ENCODE measurements around the gene RGS9.
"Not testable (repeated sequence)": the region's sequence is repeated elsewhere in the genome, so short reads cannot be mapped to it uniquely, and the experiment has no call there.

Gene RGS9

DNA sequence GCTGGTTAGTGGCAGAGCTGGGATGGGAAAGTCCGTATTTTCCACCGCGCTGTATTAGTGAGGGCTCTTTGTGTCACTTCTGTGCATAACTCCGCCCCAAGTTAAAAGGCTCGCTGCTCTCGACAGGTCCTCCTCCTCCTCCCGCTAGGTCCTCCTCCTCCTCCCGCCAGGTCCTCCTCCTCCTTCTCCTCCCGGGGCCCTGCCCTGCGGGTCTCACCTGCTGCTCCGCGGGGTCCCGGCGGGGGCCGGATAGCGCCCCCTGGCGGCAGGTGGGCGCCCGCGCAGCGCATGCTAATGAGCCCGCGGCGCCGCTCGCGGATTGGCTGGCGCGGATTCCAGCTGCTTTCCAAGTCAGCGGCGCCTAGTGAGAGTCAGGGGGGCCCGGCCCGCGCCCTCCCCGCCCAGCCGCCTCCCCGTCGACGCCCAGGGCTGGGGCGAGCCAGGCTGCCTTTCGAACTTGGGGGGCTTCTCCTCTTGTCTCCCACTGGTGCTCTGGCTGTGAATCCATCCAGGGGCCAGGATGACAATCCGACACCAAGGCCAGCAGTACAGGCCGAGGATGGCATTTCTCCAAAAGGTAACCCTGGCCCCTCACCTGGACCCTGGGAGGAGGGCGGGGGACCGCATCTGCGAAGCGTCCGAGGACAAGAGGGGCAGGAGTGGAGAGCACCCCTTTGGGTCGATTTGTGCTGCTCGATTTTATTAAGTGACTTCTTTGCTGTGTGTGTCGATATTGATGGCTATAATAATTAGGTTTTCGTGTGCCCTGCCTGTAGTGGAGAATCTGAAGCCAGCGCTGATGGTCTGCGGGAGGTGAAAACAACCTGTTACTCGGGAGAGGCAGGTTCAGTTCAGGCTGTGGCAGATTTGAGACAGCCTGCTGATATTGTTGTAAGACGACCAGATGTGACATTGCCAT is at the start of gene RGS9:
RGS9 (plus strand) TSS at position 350 of the 919 bp plus-strand sequence; CDS start at position 521, 171 bp downstream.
- DNase-seq: peak; percentile 90

DNA sequence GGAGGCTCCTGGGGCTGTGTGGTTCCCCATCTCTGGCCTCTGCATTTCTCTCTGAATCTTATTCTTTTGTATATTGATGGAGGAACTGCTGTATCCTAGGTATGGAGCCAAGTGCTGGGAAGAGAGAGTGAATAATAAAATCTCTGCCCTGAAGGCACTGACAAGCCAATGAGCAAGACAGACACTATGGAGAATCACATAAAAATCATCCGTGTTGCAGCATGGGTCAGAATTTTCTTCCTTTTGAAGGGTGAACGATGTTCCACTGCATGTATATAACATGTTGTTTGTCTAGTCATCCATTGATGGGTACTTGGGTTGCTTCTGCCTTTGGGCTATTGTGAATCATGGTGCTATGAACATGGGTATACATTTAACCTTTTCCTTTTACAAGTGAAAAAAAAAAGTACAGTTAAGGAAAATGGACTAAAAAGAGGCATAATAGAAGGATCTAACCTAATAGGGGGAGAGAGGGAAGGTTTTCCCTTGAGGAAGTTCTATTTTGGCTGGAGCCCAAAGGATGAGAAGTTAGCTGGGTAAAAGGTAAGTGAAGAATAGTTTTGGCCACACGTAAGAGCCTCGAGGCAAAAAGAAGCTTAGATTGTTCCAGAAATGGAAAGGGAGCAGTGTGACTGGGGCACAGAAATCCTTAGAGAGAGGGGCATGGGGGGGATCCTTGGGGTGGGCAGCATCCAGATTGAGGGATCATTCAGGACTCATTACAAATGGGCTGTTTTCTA is 48.4 kb upstream of the RGS9 start:
- no peak for DNase-seq

DNA sequence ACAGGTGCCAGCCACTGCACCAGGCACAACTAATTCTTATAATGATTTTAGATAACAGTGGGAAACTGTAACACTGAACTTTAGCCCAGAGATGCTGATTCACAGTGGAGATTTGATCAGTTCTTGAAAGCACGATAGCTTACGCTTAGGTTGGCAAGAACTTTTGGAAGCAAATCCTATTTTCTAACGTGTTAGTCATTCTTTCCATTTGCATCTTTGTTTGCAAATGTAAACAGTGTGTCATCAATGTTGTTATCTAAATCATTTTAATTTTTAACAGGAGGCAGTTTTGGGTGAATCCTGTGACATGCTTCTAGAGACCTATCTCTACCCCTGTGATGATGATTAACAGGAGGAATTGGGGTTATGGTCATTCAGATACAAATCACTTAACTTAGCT is 44.9 kb upstream of the RGS9 start:
- no peak for DNase-seq

DNA sequence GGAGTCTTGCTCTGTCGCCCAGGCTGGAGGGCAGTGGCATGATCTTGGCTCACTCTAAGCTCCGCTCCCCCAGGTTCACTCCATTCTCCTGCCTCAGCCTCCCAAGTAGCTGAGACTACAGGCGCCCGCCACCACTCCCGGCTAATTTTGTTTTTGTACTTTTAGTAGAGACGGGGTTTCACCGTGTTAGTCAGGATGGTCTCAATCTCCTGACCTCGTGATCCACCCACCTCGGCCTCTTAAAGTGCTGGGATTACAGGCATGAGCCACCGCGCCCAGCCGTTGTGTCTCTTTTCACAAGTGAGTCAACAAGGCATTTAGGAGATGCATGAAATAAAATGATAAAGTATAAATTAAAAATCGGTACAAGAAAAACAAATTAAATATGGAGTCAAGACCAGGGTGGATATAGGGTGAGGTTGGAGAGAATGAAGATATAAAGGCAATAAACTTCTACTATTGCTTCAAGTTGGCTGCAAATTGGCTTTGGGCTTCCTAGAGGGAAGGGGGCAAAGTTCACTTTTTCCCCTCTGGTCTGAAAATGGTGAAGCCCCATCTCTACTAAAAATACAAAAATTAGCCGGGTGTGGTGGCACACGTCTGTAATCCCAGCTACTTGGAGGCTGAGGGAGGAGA is 44.3 kb upstream of the RGS9 start:
- DNase-seq: not testable (repeated sequence)

DNA sequence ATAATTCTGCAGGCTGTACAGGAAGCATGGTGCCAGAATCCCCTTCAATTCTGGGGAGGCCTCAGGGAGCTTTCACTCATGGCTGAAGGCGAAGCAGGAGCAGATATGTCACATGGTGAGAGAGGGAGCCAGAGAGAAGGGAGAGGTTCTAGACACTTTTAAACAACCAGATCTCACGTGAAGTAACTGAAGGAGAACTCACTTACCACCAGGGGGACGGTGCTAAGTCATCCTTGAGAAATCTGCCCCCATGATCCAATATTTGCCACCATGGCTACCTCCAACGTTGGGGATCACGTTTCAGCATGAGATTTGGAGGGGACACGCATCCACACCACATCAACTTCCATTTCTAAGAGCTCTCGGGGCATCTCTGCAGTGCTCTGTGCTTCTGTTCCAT is 43.2 kb upstream of the RGS9 start:
- no peak for DNase-seq

DNA sequence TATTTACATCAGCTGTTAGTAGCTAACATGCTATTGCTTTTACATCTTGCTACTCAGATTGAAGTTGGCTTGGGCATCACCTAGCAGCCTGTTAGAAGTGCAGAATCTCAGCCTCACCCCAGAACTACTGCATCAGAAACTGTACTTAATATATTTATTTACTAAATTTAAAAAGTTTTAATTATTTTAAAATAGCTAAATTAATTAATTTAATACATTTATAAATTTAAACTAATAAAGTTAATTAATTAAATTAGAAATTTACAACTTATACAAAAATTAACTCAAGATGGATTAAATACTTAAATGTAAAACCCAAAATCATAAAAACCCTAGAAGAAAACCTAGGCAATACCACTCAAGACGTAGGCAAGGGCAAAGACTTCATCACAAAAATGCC is 41.7 kb upstream of the RGS9 start:
- DNase-seq: no peak

DNA sequence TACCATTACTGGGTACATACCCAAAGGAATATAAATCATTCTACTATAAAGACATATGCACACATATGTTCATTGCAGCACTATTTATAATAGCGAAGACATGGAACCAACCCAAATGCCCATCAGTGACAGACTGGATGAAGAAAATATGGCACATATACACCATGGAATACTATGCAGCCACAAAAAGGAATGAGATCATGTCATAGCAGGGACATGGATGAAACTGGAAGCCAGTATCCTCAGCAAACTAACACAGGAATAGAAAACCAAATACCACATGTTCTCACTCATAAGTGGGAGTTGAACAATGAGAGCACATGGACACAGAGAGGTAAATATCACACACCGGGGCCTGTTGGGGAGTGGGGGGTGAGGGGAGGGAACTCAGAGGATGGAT is 40.8 kb upstream of the RGS9 start:
- not testable (repeated sequence) for DNase-seq

DNA sequence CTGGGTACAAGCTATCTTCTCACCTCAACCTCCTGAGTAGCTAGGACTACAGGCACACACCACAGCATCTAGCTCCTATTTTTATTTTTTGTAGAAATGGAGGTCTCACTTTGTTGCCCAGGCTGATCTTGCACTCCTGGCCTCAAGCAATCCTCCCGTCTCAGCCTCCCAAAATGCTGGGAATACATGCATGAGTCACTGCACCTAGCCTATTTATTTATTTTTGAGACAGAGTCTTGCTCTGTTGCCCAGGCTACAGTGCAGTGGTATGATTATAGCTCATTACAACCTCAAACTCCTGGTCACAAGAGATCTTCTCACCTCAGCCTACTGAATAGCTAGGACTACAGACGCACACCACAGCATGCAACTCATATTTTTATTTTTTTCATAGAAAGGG is 40.1 kb upstream of the RGS9 start:
- DNase-seq: no peak

DNA sequence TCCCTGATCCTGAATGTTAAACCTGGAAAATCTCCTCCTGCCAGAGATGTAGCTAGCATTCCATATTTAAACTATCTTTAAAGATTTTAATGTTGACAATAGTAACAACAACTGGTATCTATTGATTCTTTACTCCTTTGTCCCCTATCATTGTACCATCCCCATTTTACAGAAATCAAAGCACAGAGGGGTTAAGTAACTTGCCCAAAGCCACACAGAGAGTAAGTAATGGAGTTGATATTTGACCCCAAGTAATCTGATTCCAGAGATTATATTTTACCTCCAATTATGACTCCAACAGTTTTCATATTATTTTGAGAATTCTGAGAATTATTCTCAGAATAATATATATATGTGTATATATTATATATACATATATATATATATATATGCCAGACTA is 37.7 kb upstream of the RGS9 start:
- DNase-seq: no peak

DNA sequence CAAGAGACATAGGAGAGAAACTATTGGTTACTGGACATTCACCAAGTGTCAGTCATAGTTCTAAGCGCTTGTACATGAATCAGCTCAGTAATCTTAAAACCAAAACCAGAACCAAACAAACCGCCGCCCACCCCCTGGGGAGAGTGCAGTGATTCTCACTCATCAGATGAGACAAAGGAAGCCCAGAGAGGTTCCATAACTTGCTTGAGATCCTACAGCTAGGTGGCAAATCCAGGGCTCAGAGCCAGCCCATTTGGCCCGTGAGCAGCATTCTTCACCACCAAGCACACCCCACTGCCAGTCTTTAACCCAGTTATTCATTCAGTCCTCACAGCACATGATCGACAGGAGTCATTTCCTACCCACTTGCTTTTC is 37.2 kb upstream of the RGS9 start:
- DNase-seq: peak; percentile 54

DNA sequence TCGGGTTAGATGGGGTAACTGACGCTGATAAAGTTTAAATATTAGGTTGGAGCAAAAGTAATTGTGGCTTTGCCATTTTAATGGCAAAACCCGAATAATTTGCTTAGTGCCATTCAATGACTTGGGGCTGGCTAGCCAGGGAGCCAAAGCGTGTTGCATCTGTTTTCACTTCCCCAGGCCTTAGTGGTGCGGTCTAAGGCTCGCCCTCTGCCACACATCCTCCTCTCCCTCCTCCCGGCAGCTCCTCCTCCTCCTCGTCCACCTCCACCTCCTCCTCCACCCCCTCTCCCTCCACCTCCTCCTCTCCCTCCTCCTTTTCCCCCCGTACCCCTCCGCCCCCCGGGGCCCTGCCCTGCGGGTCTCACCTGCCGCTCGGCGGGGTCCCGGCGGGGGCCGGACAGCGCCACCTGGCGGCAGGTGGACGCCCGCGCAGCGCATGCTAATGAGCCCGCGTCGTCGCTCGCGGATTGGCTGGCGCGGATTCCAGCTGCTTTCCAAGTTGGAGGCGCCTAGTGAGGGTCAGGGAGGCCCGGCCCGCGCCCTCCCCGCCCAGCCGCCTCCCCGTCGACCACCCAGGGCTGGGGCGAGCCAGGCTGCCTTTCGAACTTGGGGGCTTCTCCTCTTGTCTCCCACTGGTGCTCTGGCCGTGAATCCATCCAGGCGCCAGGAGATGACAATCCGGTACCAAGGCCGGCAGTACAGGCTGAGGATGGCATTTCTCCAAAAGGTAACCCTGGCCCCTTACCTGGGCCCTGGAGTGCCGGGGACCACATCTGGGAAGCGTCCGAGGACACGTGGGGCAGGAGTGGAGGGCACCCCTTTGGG is 36.6 kb upstream of the RGS9 start:
- peak; percentile 86 for DNase-seq

DNA sequence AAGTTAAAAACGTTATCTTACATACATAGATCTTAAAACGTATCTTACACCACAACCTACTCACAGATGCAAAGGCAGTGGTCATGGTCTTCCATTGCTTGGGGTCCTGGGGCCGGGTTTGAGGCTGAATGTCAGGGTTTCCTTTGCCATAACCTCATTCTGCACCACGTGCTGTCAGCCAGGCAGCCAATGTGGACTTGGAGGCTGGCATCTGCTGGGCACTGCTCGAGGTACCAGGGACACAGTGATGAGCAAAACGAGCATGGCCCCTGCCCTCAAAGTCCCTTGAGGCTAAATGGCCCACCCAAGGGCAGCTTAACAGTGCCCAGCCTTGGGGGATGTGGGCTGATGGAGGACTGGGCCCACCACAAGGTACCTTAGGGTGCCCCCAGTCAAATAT is 35.8 kb upstream of the RGS9 start:
- no peak for DNase-seq

DNA sequence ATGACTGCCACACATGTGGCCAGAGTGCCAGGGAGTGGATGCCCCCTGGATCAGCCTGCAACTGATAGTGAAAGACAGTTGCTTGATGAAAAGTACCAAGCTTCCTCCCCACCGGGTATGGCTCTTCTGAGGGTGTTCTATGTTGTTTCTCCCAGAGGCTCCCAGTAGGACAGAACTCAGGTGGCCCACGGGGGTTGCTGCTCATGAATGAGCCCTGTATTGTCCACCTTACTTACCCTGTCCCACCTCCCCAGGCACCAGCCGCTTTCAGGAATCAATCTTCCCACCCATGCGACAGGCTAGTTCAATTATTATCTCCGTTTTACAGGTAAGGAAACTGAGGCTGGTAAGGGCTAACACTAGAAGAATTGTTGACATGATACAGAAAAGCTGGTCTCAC is 34.9 kb upstream of the RGS9 start:
- no peak for DNase-seq

DNA sequence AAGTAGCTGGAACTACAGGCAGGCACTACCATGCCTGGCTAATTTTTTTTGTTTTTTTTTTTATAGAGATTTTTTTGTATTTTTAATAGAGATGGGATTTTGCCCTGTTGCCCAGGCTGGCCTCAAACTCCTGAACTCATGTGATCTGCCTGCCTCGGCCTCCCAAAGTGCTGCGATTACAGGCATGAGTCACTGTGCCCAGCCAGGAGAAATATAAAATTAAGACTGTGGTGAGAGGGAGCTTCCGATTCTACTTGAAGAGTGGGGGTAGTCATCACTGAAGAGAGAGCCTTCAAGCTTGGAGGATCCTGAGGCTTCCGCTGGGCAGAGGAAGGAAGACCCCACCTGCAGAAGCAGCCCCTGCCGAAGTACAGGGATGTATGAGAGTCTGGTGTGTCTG is 34.4 kb upstream of the RGS9 start:
- no peak for DNase-seq

DNA sequence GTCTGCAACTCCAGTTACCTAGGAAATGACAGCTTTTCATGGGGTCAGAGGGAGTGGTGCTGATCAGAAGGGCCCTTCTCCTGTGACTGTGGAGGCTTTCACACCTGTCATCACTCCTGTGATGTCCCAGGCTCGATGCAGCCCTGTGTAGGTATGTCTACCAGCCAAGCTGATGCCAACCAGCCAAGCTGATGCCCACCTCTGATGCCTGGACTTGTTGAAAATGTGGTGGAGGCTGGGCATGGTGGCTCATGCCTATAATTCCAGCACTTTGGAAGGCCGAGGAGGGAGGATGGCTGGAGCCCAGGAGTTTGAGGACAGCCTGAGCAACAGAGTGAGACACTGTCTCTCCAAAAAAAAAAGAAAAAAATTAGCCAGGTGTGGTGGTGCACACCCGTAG is 33.7 kb upstream of the RGS9 start:
- no peak for DNase-seq

DNA sequence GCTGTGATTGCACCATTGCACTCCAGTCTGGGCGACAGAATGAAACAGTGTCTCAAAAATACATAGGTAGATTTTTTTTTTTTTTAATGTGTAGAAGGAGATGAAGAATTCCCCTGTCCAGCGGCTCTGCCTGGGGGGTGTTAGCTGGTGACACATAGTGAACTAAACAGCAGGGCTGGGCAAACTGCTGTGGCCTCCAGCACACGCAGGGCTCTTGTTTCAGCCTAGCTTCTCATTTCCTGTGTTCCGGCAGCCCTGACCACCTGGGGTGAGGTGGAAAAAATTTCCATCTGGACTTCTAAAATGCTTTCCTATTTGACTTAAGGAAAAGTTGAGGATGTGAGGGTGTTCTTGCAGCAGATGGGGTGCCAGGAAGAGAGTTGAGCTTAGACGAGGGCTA is 33.3 kb upstream of the RGS9 start:
- DNase-seq: no peak

DNA sequence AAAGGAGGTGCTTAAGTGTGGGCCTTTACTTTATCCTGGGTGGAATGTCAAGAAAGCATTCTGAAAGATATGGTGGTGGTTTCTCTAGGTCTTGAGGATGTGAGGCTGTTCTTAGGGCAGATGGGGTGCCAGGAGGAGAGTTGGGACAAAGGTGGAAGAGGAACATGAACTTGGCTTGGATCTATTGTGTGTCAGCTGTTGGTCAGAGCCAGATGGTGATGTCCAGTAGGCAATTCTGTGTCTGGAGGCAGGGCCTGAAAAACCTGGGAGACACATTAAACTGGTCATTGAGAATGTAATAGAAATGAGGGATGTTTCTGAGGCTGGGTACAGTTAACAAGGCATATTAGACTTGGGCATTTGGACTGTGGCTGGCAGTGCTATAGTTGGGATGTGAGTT is 32.6 kb upstream of the RGS9 start:
- no peak for DNase-seq

DNA sequence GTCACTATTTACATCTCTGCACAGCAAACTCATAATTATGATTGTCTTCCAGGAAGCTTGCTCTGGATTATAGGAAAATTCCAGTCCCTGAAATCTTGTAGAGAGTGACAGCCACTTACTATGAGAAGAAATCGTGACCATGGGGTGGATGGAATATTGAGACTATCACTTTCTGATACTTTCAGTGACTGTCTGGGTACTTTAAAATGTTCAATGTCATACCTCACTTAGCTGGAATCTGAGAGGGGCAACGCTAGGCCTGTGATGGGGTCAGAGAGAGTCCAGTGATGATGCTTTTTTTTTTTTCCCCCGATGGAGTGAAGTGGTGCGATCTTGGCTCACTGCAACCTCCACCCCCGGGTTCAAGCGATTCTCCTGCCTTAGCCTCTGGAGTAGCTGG is 32.2 kb upstream of the RGS9 start:
- DNase-seq: no peak

DNA sequence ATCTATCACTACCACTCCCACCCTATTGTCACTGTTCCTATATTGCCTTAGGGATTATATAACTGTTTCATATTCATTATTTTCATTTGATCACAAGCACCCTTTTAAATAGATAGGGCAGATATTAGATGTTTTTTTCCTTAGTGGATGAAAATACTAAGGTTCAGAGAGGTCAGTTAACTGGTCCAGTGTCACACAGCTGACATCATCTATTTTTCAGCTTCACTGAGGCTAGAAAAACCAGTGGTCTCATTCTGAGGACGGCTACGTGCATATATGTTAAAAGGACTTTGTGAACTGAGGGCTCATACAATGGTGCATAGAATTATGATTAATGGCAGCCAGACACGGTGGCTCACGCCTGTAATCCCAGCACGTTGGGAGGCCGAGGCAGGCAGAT is 29.0 kb upstream of the RGS9 start:
- no peak for DNase-seq

DNA sequence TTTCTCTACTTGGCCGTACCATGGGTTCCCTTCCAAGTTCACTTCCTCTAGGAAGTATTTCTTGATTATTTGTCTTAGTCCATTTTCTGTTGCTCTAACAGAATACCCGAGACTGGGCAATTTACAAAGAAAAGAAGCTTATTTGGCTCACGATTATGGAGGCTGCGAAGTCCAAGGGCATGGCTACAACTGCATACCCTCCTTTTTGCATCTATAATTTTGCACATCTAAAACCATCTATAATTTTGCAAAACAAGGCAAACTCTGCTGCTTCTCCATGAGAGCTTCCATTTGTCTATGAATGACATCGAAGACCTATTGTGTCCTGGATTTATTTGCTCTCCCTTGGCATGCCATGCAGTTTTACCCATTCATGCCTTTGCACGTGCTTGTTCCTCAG is 27.6 kb upstream of the RGS9 start:
- no peak for DNase-seq

DNA sequence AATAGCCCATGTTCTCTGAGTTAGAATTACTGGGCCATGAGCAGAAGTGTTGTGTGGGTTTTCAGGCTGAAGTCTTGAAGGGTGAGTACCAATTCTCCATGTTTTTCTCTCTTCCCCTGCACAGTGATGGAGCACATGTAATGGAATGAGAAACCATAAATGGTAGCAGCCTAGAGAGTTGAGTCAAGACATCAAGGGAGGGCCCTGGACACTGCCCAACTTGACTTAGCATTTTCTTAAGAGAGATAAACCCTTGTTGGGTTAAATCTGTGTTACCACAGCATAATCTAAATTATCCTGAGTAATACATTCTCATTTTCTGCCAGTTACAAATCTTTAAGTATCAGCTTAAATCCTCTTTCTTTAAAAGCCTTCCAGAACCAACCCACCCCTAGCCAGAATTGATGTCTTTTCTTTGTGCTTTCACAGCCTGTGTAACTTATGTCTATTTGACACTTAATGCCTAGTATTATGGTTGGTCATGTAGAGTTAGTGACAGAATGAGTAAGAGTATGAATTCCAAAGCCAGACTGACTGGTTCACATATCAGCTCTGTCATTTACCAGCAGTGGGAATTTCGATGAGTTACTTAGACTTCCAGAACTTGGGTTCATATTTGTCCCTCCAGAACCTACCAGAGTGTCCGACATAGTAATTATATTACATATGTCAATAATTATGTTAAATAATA is 27.0 kb upstream of the RGS9 start:
- DNase-seq: no peak

DNA sequence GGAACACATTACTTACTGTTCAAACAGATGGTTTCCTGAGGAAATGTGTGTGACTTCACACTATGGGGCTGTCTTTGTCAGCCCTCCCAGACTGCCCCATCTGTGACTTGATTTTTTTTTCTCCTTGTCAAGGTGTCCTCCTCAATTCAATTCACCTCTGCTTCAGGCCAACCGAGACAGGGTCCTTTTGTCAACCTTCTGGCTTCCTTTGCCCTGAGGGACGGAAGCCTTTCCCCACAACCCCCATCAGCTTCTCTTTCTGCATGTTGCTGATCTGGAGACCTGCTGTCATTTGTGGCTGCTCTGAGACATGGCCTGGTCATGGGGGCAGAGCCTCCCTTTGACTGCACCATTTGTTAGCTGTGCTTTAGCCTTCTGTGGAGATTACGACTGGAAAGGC is 21.3 kb upstream of the RGS9 start:
- no peak for DNase-seq
